Prostate gland (tissue), 2 donors: ENCODE measurements around the gene ANKS4B.

Experiments
- POLR2A ChIP-seq: fragments of 450-650 bp; IDR thresholded peaks from one replicate; pipeline ENCODE4 v1.6.1; 2016; ENCODE audit warnings: antibody characterized with exemption, mild to moderate bottlenecking
- POLR2AphosphoS5 ChIP-seq: sonication (generic); formaldehyde crosslinking; IDR thresholded peaks from one replicate; pipeline ENCODE4 v1.6.1; 2017; ENCODE audit warnings: antibody characterized with exemption
- TF ChIP-seq, protein P1 (sequence below), 4 experiments: fragments of 200-600 bp in 2 of 4; fragments of 450-650 bp in 2 of 4; sonication (generic) in 2 of 4; IDR thresholded peaks; 1 replicate in 3 of 4; 2 replicates in 1 of 4; pipeline ENCODE4 v1.5.1; 2016 to 2019; ENCODE audit warnings: antibody characterized with exemption in 4 of 4, mild to moderate bottlenecking in 2 of 4, moderate library complexity in 2 of 4

DNA sequence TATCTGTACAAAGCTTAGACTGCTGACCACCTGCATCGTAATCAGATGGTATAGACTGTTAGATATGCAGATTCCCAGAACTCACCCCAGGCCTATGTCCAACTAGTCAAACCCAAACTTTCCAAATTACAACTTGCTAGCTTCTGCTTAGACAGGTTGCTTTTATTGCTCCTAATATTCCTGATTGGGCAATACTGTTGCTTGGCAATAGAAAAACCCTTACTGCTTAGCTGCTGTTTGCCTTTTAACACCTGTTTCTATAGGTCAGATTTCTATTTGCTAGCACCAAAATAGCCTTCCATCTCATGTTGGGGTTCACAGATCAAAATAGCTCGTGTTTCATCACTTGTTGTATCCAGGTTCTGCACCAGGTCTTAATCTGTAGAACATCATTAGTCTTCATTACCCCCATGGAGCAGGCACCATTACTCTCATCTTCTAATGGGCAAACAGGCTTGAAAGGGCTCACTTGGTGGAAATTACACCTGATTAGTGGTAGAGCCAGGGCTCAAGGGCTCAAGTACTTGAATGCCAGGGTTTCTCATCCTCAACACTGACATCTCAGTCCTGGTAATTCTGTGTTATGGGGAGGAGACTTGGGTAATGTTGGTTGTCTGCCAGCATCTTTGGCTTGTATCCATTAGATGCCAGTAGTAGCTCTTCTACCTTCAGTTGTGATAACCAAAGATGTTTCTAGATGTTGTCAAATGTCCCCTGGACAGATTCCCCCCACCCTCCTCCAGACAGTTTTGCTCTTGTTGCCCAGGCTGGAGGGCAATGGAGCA lies 24.9 kb upstream of the ANKS4B start:
- TF ChIP-seq, protein P1, sequence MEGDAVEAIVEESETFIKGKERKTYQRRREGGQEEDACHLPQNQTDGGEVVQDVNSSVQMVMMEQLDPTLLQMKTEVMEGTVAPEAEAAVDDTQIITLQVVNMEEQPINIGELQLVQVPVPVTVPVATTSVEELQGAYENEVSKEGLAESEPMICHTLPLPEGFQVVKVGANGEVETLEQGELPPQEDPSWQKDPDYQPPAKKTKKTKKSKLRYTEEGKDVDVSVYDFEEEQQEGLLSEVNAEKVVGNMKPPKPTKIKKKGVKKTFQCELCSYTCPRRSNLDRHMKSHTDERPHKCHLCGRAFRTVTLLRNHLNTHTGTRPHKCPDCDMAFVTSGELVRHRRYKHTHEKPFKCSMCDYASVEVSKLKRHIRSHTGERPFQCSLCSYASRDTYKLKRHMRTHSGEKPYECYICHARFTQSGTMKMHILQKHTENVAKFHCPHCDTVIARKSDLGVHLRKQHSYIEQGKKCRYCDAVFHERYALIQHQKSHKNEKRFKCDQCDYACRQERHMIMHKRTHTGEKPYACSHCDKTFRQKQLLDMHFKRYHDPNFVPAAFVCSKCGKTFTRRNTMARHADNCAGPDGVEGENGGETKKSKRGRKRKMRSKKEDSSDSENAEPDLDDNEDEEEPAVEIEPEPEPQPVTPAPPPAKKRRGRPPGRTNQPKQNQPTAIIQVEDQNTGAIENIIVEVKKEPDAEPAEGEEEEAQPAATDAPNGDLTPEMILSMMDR (IDR thresholded peaks at IDR 0.05) = no peak
- no peak for TF ChIP-seq POLR2AphosphoS5
- TF ChIP-seq POLR2A = no peak
